ENCODE data around the gene HAGH.

- no peak for TF ChIP-seq CTCF (conservative IDR thresholded peaks at IDR 0.05; ENCODE audit: low read length)
- no peak for TF ChIP-seq EZH2phosphoT487 (IDR thresholded peaks at IDR 0.05; ENCODE audit: borderline replicate concordance, low read depth, low read length)
Observed at GRCh38 chr16:1792836-1793577, 33.6 kb downstream of the HAGH start.

Data from OCI-LY7 (cell line).